H9 (cell line): ENCODE results near the gene HDLBP. TPM values are rescaled to one million over a fixed set of nuclear protein-coding genes. Genes with fewer than 3 reads are reported as not detected.

ENCODE experiments used
- DNase-seq: peaks from one replicate; pipeline ENCODE4 v3.0.0-alpha.2; 2017
- H2AFZ ChIP-seq: one replicate; pipeline ENCODE4 v1.6.1; 2013; ENCODE audit warnings: mild to moderate bottlenecking, low read length, control low read depth, moderate library complexity
- H2AK5ac ChIP-seq: 2 replicates; pipeline ENCODE4 v1.6.1; 2013; ENCODE audit warnings: low read length, control low read depth, mixed read lengths; ENCODE audit not compliant: insufficient read length
- H2BK120ac ChIP-seq: one replicate; pipeline ENCODE4 v1.6.1; 2013; ENCODE audit warnings: low read depth, mild to moderate bottlenecking, low read length, control low read depth, inconsistent platforms; ENCODE audit not compliant: poor library complexity, severe bottlenecking
- H2BK12ac ChIP-seq: 2 replicates; pipeline ENCODE4 v1.6.1; 2013; ENCODE audit warnings: low read length, control low read depth, mixed read lengths, low read depth; ENCODE audit not compliant: insufficient read length
- H2BK15ac ChIP-seq: 2 replicates; pipeline ENCODE4 v1.6.1; 2013; ENCODE audit warnings: low read depth, low read length, control low read depth
- H2BK20ac ChIP-seq: one replicate; pipeline ENCODE4 v1.6.1; 2013; ENCODE audit warnings: low read depth, mild to moderate bottlenecking, low read length, control low read depth, inconsistent platforms; ENCODE audit not compliant: poor library complexity, severe bottlenecking
- H2BK5ac ChIP-seq: 2 replicates; pipeline ENCODE4 v1.6.1; 2013; ENCODE audit warnings: low read length, control low read depth, mixed read lengths; ENCODE audit not compliant: insufficient read length
- H3K14ac ChIP-seq: 2 replicates; pipeline ENCODE4 v1.6.1; 2013; ENCODE audit warnings: low read length, control low read depth; ENCODE audit not compliant: insufficient read depth
- H3K18ac ChIP-seq: 2 replicates; pipeline ENCODE4 v1.6.1; 2013; ENCODE audit warnings: low read depth, mild to moderate bottlenecking, mixed read lengths, low read length, control low read depth; ENCODE audit not compliant: insufficient read length
- H3K23ac ChIP-seq: 2 replicates; pipeline ENCODE4 v1.6.1; 2013; ENCODE audit warnings: low read length, control low read depth, mixed read lengths, low read depth; ENCODE audit not compliant: insufficient read length
- H3K23me2 ChIP-seq: 2 replicates; pipeline ENCODE4 v1.6.1; 2013; ENCODE audit warnings: low read depth, mild to moderate bottlenecking, mixed read lengths, low read length, control low read depth; ENCODE audit not compliant: insufficient read length, poor library complexity, severe bottlenecking
- H3K27ac ChIP-seq: 2 replicates; pipeline ENCODE4 v1.5.1; 2013; ENCODE audit warnings: low read length, control low read depth, mixed read lengths, low read depth; ENCODE audit not compliant: insufficient read length
- H3K27me3 ChIP-seq: 2 replicates; pipeline ENCODE4 v1.6.1; 2013; ENCODE audit warnings: low read length, control low read depth, inconsistent platforms; ENCODE audit not compliant: insufficient read depth
- H3K4ac ChIP-seq: 2 replicates; pipeline ENCODE4 v1.6.1; 2013; ENCODE audit warnings: low read depth, mild to moderate bottlenecking, control low read depth, inconsistent platforms, low read length, moderate library complexity
- H3K4me1 ChIP-seq: 2 replicates; pipeline ENCODE4 v1.6.1; 2013; ENCODE audit warnings: low read length, control low read depth, inconsistent platforms; ENCODE audit not compliant: insufficient read depth
- H3K4me2 ChIP-seq: 2 replicates; pipeline ENCODE4 v1.6.1; 2013; ENCODE audit warnings: low read length, control low read depth, mixed read lengths; ENCODE audit not compliant: insufficient read length, insufficient read depth
- H3K56ac ChIP-seq: 2 replicates; pipeline ENCODE4 v1.6.1; 2013; ENCODE audit warnings: low read depth, mild to moderate bottlenecking, mixed read lengths, low read length, control low read depth; ENCODE audit not compliant: insufficient read length
- H3K79me1 ChIP-seq: 2 replicates; pipeline ENCODE4 v1.6.1; 2013; ENCODE audit warnings: low read depth, mild to moderate bottlenecking, moderate library complexity, low read length, control low read depth, inconsistent platforms; ENCODE audit not compliant: insufficient read depth, poor library complexity, severe bottlenecking
- H3K79me2 ChIP-seq: 2 replicates; pipeline ENCODE4 v1.6.1; 2013; ENCODE audit warnings: low read length, control low read depth, inconsistent platforms; ENCODE audit not compliant: insufficient read depth
- H3K9ac ChIP-seq: 2 replicates; pipeline ENCODE4 v1.6.1; 2013; ENCODE audit warnings: low read length, control low read depth, mixed read lengths; ENCODE audit not compliant: insufficient read length; ENCODE audit errors: extremely low read depth
- H3K9me3 ChIP-seq: one replicate; pipeline ENCODE4 v1.6.1; 2013; ENCODE audit warnings: low read depth, low read length, inconsistent platforms; ENCODE audit not compliant: control insufficient read depth
- H3T11ph ChIP-seq: one replicate; pipeline ENCODE4 v1.6.1; 2013; ENCODE audit warnings: mild to moderate bottlenecking, low read length, control low read depth, inconsistent platforms
- H4K20me1 ChIP-seq: one replicate; pipeline ENCODE4 v1.6.1; 2013; ENCODE audit not compliant: control insufficient read depth, insufficient read length, insufficient read depth
- H4K5ac ChIP-seq: 2 replicates; pipeline ENCODE4 v1.6.1; 2013; ENCODE audit warnings: low read depth, mild to moderate bottlenecking, mixed read lengths, low read length, control low read depth; ENCODE audit not compliant: insufficient read length
- H4K8ac ChIP-seq: replicated peaks from 2 replicates; pipeline ENCODE4 v1.6.1; 2013; ENCODE audit warnings: low read length, control low read depth, mixed read lengths, low read depth; ENCODE audit not compliant: insufficient read length
- H4K91ac ChIP-seq: 2 replicates; pipeline ENCODE4 v1.6.1; 2013; ENCODE audit warnings: low read depth, mild to moderate bottlenecking, moderate library complexity, mixed read lengths, low read length, control low read depth; ENCODE audit not compliant: insufficient read length
- H3K27ac Mint-ChIP-seq, 3 experiments: 2 replicates in 2 of 3; 3 replicates in 1 of 3; pipeline ENCODE4 v1.8.0; 2020 to 2021; ENCODE audit warnings: mixed read lengths in 3 of 3, mild to moderate bottlenecking in 1 of 3, moderate library complexity in 1 of 3
- H3K27me3 Mint-ChIP-seq: 2 replicates; pipeline ENCODE4 v1.8.0; 2021; ENCODE audit warnings: low read depth, mild to moderate bottlenecking, moderate library complexity, mixed read lengths
- H3K36me3 Mint-ChIP-seq, 3 experiments: 2 replicates in 2 of 3; 3 replicates in 1 of 3; pipeline ENCODE4 v1.8.0; 2020 to 2021; ENCODE audit warnings: low read depth in 3 of 3, mixed read lengths in 3 of 3; ENCODE audit not compliant: insufficient read depth in 1 of 3
- H3K4me1 Mint-ChIP-seq, 2 experiments: 2 replicates each; pipeline ENCODE4 v1.8.0; 2020; ENCODE audit warnings: mixed read lengths in 2 of 2
- H3K4me3 Mint-ChIP-seq, 2 experiments: 2 replicates in 1 of 2; 3 replicates in 1 of 2; pipeline ENCODE4 v1.8.0; 2020 to 2021; ENCODE audit warnings: mild to moderate bottlenecking in 2 of 2, mixed read lengths in 2 of 2, moderate library complexity in 1 of 2
- H3K9me3 Mint-ChIP-seq, 2 experiments: 2 replicates in 1 of 2; 3 replicates in 1 of 2; pipeline ENCODE4 v1.8.0; 2020; ENCODE audit warnings: mild to moderate bottlenecking in 2 of 2, mixed read lengths in 2 of 2, moderate library complexity in 1 of 2
- CTCF ChIP-seq: fragments of 200-600 bp; sonication (generic); conservative IDR thresholded peaks from 3 replicates; pipeline ENCODE4 v1.8.0; 2021; ENCODE audit warnings: antibody characterized with exemption, mild to moderate bottlenecking
- WGBS: extraction: QIAGEN DNeasy Blood & Tissue Kit; methylation state at CpG from one replicate; pipeline ENCODE4 v1.1.7; 2013; ENCODE audit warnings: missing lambda C conversion rate, low lambda C conversion rate, mixed read lengths; ENCODE audit not compliant: insufficient read length; ENCODE audit errors: extremely low coverage; 5-methylcytosine and 5-hydroxymethylcytosine counted together
- total RNA-seq: library from RNA; stranded (reverse); gene quantifications from 2 replicates; pipeline ENCODE4 v1.2.1, GENCODE V29; 2021

Gene HDLBP
- total RNA-seq, 1 experiment from 2014 or later: 364 TPM

DNA sequence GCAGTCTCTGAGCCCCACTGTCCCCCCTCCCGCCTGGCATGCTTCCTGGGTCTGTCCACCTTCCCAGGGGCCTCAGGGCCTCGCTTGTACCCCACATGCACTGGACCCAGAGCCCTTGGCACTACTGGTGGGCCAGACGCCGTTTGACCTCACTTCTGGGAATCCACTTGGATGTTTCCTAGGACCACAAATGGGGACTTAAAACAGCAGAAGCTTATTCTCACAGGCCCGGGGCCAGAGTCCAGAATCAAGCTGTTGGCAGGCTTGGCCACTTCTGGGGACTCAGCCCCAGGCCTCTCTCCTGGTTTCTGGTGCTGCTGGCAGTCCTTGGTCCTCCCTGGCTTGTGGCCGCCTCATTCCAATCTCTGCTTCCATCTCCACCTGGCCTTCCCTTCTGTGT, 107.4 kb downstream of the HDLBP start:
- Mint-ChIP-seq H3K9me3 (no peaks in the 10 kb centered on the region), H3K27ac (no peak overlapping the region), H3K4me1 (peaks cover 7 to 9% of the 10 kb centered on the region in 2 experiments), H3K27me3 (peaks cover 3% of the 10 kb centered on the region), H3K4me3 (no peak overlapping the region), H3K36me3 (no peaks in the 10 kb centered on the region; a peak in 1 of 7 replicates)
- H4K8ac ChIP-seq: no peak overlapping the region
- no peak overlapping the region for H2AFZ ChIP-seq
- no peak overlapping the region for H3T11ph ChIP-seq
- H3K4me2 ChIP-seq: no peak overlapping the region
- no peaks in the 10 kb centered on the region for H3K9me3 ChIP-seq
- no peaks in the 10 kb centered on the region for H3K4me1 ChIP-seq
- H2BK12ac ChIP-seq: no peak overlapping the region
- H2BK5ac ChIP-seq: no peak overlapping the region
- DNase-seq: no peak
- H4K20me1 ChIP-seq: no peaks in the 10 kb centered on the region
- H2BK15ac ChIP-seq: no peak overlapping the region
- H3K27ac ChIP-seq: no peak overlapping the region
- no peaks in the 10 kb centered on the region for H3K79me1 ChIP-seq
- no peaks in the 10 kb centered on the region for H3K79me2 ChIP-seq
- H3K23ac ChIP-seq: no peak overlapping the region
- H2BK20ac ChIP-seq: no peak overlapping the region
- no peak overlapping the region for H3K4ac ChIP-seq
- no peak overlapping the region for H2BK120ac ChIP-seq
- H3K9ac ChIP-seq: no peak overlapping the region
- H3K14ac ChIP-seq: no peak overlapping the region
- no peak overlapping the region for H3K56ac ChIP-seq
- WGBS: no CpG with 5 or more reads among the region's 6 CpGs
- no peak overlapping the region for H3K18ac ChIP-seq
- peaks cover 4% of the 10 kb centered on the region for H3K23me2 ChIP-seq
- no peak overlapping the region for H4K91ac ChIP-seq
- H2AK5ac ChIP-seq: no peak overlapping the region
- no peak for TF ChIP-seq CTCF
- no peaks in the 10 kb centered on the region for H3K27me3 ChIP-seq
- H4K5ac ChIP-seq: no peak overlapping the region
